ENCODE results near the gene SLC24A4. TPM values are rescaled to one million over a fixed set of nuclear protein-coding genes. Genes with fewer than 3 reads are reported as not detected.
A peak's percentile ranks its signal among the peaks of the same experiment; 100 is the strongest.

SLC24A4 gene
- polyA plus RNA-seq, 1 donor = 0.54 TPM

- no peak for DNase-seq
These were observed 174.4 kb downstream of the SLC24A4 start for GRCh38 chr14:92497391-92497790.

GRCh38 chr14:92499234-92499633 lies 176.3 kb downstream of the SLC24A4 start:
- Histone ChIP-seq H3K9me3 (ENCODE audit: control insufficient read depth, low read depth, low read length) (no peaks in the 10 kb centered on the region), H3K27me3 (ENCODE audit: control insufficient read depth, insufficient read depth, low read length) (no peaks in the 10 kb centered on the region), H3K4me1 (ENCODE audit: control insufficient read depth, insufficient read depth, low read length) (no peaks in the 10 kb centered on the region), H3K27ac (ENCODE audit: low read length) (no peak overlapping the region), H3K36me3 (ENCODE audit: control insufficient read depth, insufficient read depth, low read length) (no peaks in the 10 kb centered on the region), H3K4me3 (ENCODE audit: low read length) (no peak overlapping the region)
- DNase-seq = no peak
- 60% methylated on average over 1 of the region's 3 CpGs for WGBS (ENCODE audit: insufficient coverage, low lambda C conversion rate)

More at GRCh38 chr14:92497391-92497790, 174.4 kb downstream of the SLC24A4 start:
- no peaks in the 10 kb centered on the region for H3K27me3 ChIP-seq (ENCODE audit: control insufficient read depth, insufficient read depth, low read length)
- no peaks in the 10 kb centered on the region for H3K9me3 ChIP-seq (ENCODE audit: control insufficient read depth, low read depth, low read length)
- no CpG with 5 or more reads among the region's 8 CpGs for WGBS (ENCODE audit: insufficient coverage, low lambda C conversion rate)
- H3K27ac ChIP-seq (ENCODE audit: low read length) = no peak overlapping the region
- H3K36me3 ChIP-seq (ENCODE audit: control insufficient read depth, insufficient read depth, low read length) = no peaks in the 10 kb centered on the region
- no peaks in the 10 kb centered on the region for H3K4me1 ChIP-seq (ENCODE audit: control insufficient read depth, insufficient read depth, low read length)
- no peak overlapping the region for H3K4me3 ChIP-seq (ENCODE audit: low read length)

- Histone ChIP-seq H3K9me3 (ENCODE audit: control insufficient read depth, low read depth, low read length) (no peaks in the 10 kb centered on the region), H3K4me3 (ENCODE audit: low read length) (no peak overlapping the region), H3K27ac (ENCODE audit: low read length) (no peak overlapping the region), H3K27me3 (ENCODE audit: control insufficient read depth, insufficient read depth, low read length) (no peaks in the 10 kb centered on the region), H3K4me1 (ENCODE audit: control insufficient read depth, insufficient read depth, low read length) (no peaks in the 10 kb centered on the region), H3K36me3 (ENCODE audit: control insufficient read depth, insufficient read depth, low read length) (no peaks in the 10 kb centered on the region)
- WGBS (ENCODE audit: insufficient coverage, low lambda C conversion rate) = no CpG with 5 or more reads among the region's 6 CpGs
- DNase-seq = no peak
These were observed 177.6 kb downstream of the SLC24A4 start for GRCh38 chr14:92500491-92500941.

DNA sequence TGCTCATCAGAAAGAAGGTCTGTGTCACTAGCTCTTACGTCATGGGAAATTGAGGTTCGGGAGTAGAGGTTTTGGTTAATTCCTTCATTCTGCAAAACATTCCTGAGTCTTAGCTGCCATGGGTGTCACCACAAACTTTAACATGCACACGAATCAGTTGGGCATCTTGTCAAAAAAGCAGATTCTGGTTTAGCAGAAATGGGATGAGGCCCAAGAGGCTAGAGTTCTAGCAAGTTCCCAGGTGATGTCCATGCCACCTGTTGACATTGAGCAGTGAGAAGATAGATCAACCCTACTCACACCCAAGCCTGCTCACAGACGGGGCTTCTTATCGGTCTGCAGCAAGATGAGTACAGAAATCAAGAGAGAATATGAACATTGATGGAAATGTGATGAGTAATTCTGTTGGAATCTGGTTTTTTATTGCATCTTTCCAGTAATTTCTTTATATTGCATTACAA lies 179.0 kb downstream of the SLC24A4 start:
- no peaks in the 10 kb centered on the region for H3K27me3 ChIP-seq (ENCODE audit: control insufficient read depth, insufficient read depth, low read length)
- no peaks in the 10 kb centered on the region for H3K36me3 ChIP-seq (ENCODE audit: control insufficient read depth, insufficient read depth, low read length)
- H3K9me3 ChIP-seq (ENCODE audit: control insufficient read depth, low read depth, low read length) = no peaks in the 10 kb centered on the region
- no CpG with 5 or more reads among the region's 5 CpGs for WGBS (ENCODE audit: insufficient coverage, low lambda C conversion rate)
- H3K27ac ChIP-seq (ENCODE audit: low read length) = no peak overlapping the region
- no peak overlapping the region for H3K4me3 ChIP-seq (ENCODE audit: low read length)
- no peaks in the 10 kb centered on the region for H3K4me1 ChIP-seq (ENCODE audit: control insufficient read depth, insufficient read depth, low read length)
- no peak for DNase-seq

DNA sequence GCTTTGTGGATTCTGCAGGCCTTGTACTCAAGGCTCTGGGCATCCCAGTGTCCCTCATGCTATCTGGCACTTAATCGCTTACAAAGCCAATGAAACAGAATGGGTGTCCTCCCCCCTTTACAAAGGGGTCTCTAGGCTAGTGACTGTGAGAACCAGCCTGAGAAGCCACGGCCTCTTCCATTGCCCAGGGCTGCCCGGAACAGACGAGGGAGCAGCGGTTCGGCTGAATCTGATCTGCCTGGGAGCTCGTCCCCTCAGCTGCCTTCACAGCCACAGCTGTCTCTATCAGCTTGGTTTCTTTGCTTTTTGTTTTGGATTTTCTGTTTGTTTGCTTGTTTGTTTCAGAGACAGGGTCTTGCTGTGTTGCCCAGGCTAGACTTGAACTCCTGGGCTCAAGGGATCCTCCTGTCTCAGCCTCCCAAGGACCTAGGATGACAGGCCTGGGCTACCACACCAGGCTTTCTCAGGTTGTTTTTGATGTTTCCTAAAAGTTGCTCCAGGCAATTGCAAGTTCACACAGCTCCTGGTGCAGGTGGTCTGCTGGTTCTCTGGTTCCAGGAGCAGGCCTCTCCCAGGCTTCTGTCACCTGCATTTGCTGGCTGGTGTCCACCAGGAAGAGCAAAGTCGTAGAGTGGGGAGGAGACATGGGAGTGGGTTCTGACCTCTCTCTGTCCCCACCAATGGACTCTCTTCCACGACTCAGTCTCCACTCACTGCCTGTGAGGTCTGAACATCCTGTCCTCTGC lies 179.7 kb downstream of the SLC24A4 start:
- H3K9me3 ChIP-seq (ENCODE audit: control insufficient read depth, low read depth, low read length) = no peaks in the 10 kb centered on the region
- H3K4me1 ChIP-seq (ENCODE audit: control insufficient read depth, insufficient read depth, low read length) = no peaks in the 10 kb centered on the region
- no peaks in the 10 kb centered on the region for H3K27me3 ChIP-seq (ENCODE audit: control insufficient read depth, insufficient read depth, low read length)
- H3K36me3 ChIP-seq (ENCODE audit: control insufficient read depth, insufficient read depth, low read length) = no peaks in the 10 kb centered on the region
- no peak overlapping the region for H3K4me3 ChIP-seq (ENCODE audit: low read length)
- no peak for DNase-seq
- no peak overlapping the region for H3K27ac ChIP-seq (ENCODE audit: low read length)
- no CpG with 5 or more reads among the region's 9 CpGs for WGBS (ENCODE audit: insufficient coverage, low lambda C conversion rate)

DNA sequence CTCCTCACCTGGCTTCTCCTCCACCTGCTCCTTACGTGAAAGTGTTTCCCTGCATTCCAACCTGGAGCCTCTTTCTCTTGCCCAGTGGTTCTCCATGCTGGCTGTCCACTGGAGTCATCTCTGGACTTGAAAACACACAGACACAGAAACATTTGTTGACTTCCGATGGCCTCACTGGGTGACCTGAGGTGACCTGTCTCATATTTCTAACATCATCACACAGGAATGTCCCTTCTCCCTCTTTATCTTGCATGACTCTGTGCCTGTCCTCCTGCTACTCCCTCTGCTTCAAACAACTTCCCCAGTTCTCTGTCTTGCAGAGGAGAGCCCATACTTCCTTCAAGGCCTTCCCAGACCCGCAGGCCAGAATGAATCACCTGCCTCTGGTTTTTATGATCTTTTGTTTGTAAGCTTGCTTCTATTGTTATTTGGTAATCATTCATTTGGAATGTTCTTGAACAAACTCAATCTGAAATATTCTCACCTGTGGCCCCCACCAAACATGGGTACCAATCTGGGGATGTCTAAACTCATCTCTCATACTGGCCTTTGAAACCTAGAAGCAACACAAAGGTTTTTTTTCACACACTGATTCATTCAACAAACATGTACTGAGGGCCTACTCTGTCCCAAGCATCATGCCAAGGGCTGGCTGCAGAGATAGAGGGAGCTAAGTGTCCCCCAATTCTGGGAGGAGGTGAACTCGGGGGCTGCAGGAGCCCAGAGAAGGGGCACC lies 181.0 kb downstream of the SLC24A4 start:
- Histone ChIP-seq H3K4me1 (ENCODE audit: control insufficient read depth, insufficient read depth, low read length) (no peaks in the 10 kb centered on the region), H3K9me3 (ENCODE audit: control insufficient read depth, low read depth, low read length) (no peaks in the 10 kb centered on the region), H3K36me3 (ENCODE audit: control insufficient read depth, insufficient read depth, low read length) (no peaks in the 10 kb centered on the region), H3K27me3 (ENCODE audit: control insufficient read depth, insufficient read depth, low read length) (no peaks in the 10 kb centered on the region), H3K4me3 (ENCODE audit: low read length) (no peak overlapping the region), H3K27ac (ENCODE audit: low read length) (no peak overlapping the region)
- DNase-seq = peak in 1 of 2 donors; percentile 14
- 89% methylated on average over 1 of the region's 4 CpGs for WGBS (ENCODE audit: insufficient coverage, low lambda C conversion rate)

DNA sequence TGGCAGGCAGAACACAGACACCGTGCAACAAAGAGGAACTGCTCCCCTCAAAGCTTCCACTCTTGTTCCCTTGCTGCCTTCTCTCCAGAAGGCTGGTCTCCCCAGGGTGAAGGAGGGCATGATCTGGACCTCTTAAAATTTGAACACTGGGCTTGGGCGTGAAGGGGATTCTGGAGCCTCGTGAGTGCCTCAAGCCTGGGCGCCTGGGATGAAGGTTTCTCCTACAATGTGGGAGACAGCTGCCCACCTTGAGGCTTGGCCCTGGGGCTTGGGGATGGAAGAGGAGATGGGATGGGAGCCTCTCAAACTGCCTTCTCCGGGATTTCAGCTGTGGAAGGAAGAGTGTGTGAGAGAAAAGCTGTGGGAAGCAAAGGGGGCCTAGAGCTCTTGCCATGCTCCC lies 182.9 kb downstream of the SLC24A4 start:
- no peaks in the 10 kb centered on the region for H3K4me1 ChIP-seq (ENCODE audit: control insufficient read depth, insufficient read depth, low read length)
- DNase-seq = no peak
- no CpG with 5 or more reads among the region's 5 CpGs for WGBS (ENCODE audit: insufficient coverage, low lambda C conversion rate)
- H3K36me3 ChIP-seq (ENCODE audit: control insufficient read depth, insufficient read depth, low read length) = no peaks in the 10 kb centered on the region
- no peaks in the 10 kb centered on the region for H3K9me3 ChIP-seq (ENCODE audit: control insufficient read depth, low read depth, low read length)
- H3K4me3 ChIP-seq (ENCODE audit: low read length) = no peak overlapping the region
- no peak overlapping the region for H3K27ac ChIP-seq (ENCODE audit: low read length)
- H3K27me3 ChIP-seq (ENCODE audit: control insufficient read depth, insufficient read depth, low read length) = no peaks in the 10 kb centered on the region

GRCh38 chr14:92506231-92506630 lies 183.3 kb downstream of the SLC24A4 start:
- Histone ChIP-seq H3K27ac (ENCODE audit: low read length) (no peak overlapping the region), H3K27me3 (ENCODE audit: control insufficient read depth, insufficient read depth, low read length) (no peaks in the 10 kb centered on the region), H3K9me3 (ENCODE audit: control insufficient read depth, low read depth, low read length) (no peaks in the 10 kb centered on the region), H3K4me1 (ENCODE audit: control insufficient read depth, insufficient read depth, low read length) (no peaks in the 10 kb centered on the region), H3K36me3 (ENCODE audit: control insufficient read depth, insufficient read depth, low read length) (no peaks in the 10 kb centered on the region), H3K4me3 (ENCODE audit: low read length) (no peak overlapping the region)
- no CpG with 5 or more reads among the region's 3 CpGs for WGBS (ENCODE audit: insufficient coverage, low lambda C conversion rate)
- no peak for DNase-seq

DNA sequence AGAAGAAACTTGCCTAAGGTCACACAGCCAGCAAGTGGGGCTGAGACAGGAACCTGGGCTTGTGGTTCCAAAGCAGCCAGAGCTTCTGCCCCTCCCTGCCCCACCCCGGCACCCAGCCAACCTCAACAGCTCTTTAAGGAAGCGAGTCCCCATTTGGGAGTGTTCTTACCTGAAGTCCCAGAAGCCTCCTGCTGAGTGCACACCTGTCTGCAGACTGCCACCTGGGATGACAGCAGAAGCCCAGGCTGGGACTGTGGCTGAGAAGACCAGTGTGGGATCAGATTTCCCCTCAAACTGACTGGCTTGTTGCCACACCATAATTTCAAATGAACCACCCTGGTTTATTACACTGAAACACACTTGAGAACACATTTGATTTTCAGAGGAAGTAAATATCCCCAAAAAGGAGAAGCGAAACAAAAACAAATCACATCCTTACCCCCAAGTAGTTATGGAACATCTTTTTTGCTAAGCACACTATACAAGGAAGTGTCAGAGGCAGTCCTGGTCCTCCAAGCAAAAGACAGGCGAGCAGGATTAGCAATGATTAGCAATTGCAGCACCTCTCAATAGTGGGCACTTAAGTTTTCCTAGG lies 184.3 kb downstream of the SLC24A4 start:
- DNase-seq = no peak
- no peaks in the 10 kb centered on the region for H3K4me1 ChIP-seq (ENCODE audit: control insufficient read depth, insufficient read depth, low read length)
- no peak overlapping the region for H3K27ac ChIP-seq (ENCODE audit: low read length)
- H3K27me3 ChIP-seq (ENCODE audit: control insufficient read depth, insufficient read depth, low read length) = no peaks in the 10 kb centered on the region
- 100% methylated on average over 1 of the region's 4 CpGs for WGBS (ENCODE audit: insufficient coverage, low lambda C conversion rate)
- H3K4me3 ChIP-seq (ENCODE audit: low read length) = no peak overlapping the region
- no peaks in the 10 kb centered on the region for H3K36me3 ChIP-seq (ENCODE audit: control insufficient read depth, insufficient read depth, low read length)
- H3K9me3 ChIP-seq (ENCODE audit: control insufficient read depth, low read depth, low read length) = no peaks in the 10 kb centered on the region

DNA sequence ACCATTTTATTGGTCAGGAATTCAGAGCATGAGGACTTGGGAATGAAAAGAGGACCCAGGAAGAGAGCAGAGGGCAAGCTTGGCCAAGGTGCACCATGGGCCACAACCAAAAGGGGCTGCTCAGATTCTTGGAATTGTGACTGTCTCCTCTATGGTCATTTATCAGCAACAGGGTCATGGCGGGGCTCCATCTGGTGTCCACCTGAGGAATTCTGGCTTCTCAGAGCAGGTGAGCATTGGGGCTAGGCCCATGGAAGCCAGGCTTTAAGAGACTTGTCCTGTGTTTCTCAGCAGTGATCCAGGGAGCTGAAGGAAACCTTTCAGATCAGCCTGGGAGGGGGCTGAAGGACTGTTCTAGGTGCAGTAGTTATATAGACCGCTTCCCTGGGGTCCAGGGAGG lies 188.0 kb downstream of the SLC24A4 start:
- DNase-seq = no peak
- H3K4me1 ChIP-seq (ENCODE audit: control insufficient read depth, insufficient read depth, low read length) = peaks cover 7% of the 10 kb centered on the region
- H3K9me3 ChIP-seq (ENCODE audit: control insufficient read depth, low read depth, low read length) = peaks cover 3% of the 10 kb centered on the region
- H3K27me3 ChIP-seq (ENCODE audit: control insufficient read depth, insufficient read depth, low read length) = no peaks in the 10 kb centered on the region
- no peaks in the 10 kb centered on the region for H3K36me3 ChIP-seq (ENCODE audit: control insufficient read depth, insufficient read depth, low read length)
- no peak overlapping the region for H3K4me3 ChIP-seq (ENCODE audit: low read length)
- H3K27ac ChIP-seq (ENCODE audit: low read length) = no peak overlapping the region
- no CpG with 5 or more reads among the region's 2 CpGs for WGBS (ENCODE audit: insufficient coverage, low lambda C conversion rate)
